Measurements from ENCODE around the gene SLC9A3. TPM values are rescaled to one million over a fixed set of nuclear protein-coding genes. Genes with fewer than 3 reads are reported as not detected.

Gene SLC9A3
- total RNA-seq, 1 experiment from 2014 or later: 0.85 TPM

DNA sequence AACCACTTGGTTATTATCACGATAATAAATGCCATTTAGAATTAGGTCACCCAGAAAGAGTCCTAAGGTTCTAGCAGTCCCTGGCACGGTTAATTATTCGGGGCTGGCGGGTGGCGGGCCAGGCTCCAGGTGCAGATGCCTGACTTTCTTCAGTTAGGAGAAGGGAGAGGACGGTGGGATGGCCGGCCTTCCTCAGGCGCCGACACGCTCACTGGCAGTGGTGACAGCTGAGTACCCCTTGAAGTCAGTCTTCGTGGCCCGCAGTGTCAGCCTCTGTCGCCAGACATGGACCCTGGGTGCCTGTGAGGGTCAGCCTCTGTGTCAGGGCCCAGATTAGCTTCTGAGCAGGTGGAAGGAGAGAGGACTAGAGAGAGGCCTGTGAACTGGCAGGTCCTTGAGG lies 102.3 kb downstream of the SLC9A3 start:
- H2AK5ac ChIP-seq (ENCODE audit: insufficient read length, low read length): no peak overlapping the region
- Mint-ChIP-seq H3K9me3 (peaks cover 3 to 8% of the 10 kb centered on the region in 2 experiments; a peak in 2 of 5 replicates), H3K4me3 (no peak overlapping the region; a peak in 1 of 5 replicates), H3K27me3 (ENCODE audit: low read depth) (peaks cover 5% of the 10 kb centered on the region), H3K4me1 (peaks cover 9% of the 10 kb centered on the region in 2 experiments), H3K36me3 (ENCODE audit: insufficient read depth in 1 of 3, low read depth in 3 of 3) (peaks cover 0 to 4% (median 0%) of the 10 kb centered on the region in 3 experiments; a peak in 1 of 7 replicates), H3K27ac (no peak overlapping the region)
- no CpG with 5 or more reads among the region's 13 CpGs for WGBS (ENCODE audit: extremely low coverage, insufficient read length, low lambda C conversion rate)
- no peaks in the 10 kb centered on the region for H3K23me2 ChIP-seq (ENCODE audit: insufficient read length, low read depth, low read length, poor library complexity, severe bottlenecking)
- no peak overlapping the region for H2AFZ ChIP-seq (ENCODE audit: low read length)
- no peak overlapping the region for H3K4ac ChIP-seq (ENCODE audit: low read depth, low read length)
- no peaks in the 10 kb centered on the region for H3K79me2 ChIP-seq (ENCODE audit: insufficient read depth, low read length)
- no peaks in the 10 kb centered on the region for H3K4me1 ChIP-seq (ENCODE audit: insufficient read depth, low read length)
- H4K20me1 ChIP-seq (ENCODE audit: control insufficient read depth, insufficient read depth, insufficient read length): no peaks in the 10 kb centered on the region
- H2BK15ac ChIP-seq (ENCODE audit: low read depth, low read length): no peak overlapping the region
- no peak overlapping the region for H2BK5ac ChIP-seq (ENCODE audit: insufficient read length, low read length)
- no peak overlapping the region for H2BK12ac ChIP-seq (ENCODE audit: insufficient read length, low read depth, low read length)
- no peak overlapping the region for H3K18ac ChIP-seq (ENCODE audit: insufficient read length, low read depth, low read length)
- TF ChIP-seq, protein P1, sequence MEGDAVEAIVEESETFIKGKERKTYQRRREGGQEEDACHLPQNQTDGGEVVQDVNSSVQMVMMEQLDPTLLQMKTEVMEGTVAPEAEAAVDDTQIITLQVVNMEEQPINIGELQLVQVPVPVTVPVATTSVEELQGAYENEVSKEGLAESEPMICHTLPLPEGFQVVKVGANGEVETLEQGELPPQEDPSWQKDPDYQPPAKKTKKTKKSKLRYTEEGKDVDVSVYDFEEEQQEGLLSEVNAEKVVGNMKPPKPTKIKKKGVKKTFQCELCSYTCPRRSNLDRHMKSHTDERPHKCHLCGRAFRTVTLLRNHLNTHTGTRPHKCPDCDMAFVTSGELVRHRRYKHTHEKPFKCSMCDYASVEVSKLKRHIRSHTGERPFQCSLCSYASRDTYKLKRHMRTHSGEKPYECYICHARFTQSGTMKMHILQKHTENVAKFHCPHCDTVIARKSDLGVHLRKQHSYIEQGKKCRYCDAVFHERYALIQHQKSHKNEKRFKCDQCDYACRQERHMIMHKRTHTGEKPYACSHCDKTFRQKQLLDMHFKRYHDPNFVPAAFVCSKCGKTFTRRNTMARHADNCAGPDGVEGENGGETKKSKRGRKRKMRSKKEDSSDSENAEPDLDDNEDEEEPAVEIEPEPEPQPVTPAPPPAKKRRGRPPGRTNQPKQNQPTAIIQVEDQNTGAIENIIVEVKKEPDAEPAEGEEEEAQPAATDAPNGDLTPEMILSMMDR (conservative IDR thresholded peaks at IDR 0.05): no peak
- H3K9ac ChIP-seq (ENCODE audit: extremely low read depth, insufficient read length, low read length): no peak overlapping the region
- H3T11ph ChIP-seq (ENCODE audit: low read length): no peak overlapping the region
- no peaks in the 10 kb centered on the region for H3K79me1 ChIP-seq (ENCODE audit: insufficient read depth, low read depth, low read length, poor library complexity, severe bottlenecking)
- H4K8ac ChIP-seq (replicated peaks; ENCODE audit: insufficient read length, low read depth, low read length): no peak overlapping the region
- no peak overlapping the region for H3K4me2 ChIP-seq (ENCODE audit: insufficient read depth, insufficient read length, low read length)
- H2BK120ac ChIP-seq (ENCODE audit: low read depth, low read length, poor library complexity, severe bottlenecking): no peak overlapping the region
- no peaks in the 10 kb centered on the region for H3K9me3 ChIP-seq (ENCODE audit: control insufficient read depth, low read depth, low read length)
- no peak overlapping the region for H3K27ac ChIP-seq (ENCODE audit: insufficient read length, low read depth, low read length)
- DNase-seq: no peak
- H3K27me3 ChIP-seq (ENCODE audit: insufficient read depth, low read length): no peaks in the 10 kb centered on the region
- H3K23ac ChIP-seq (ENCODE audit: insufficient read length, low read depth, low read length): no peak overlapping the region
- H4K5ac ChIP-seq (ENCODE audit: insufficient read length, low read depth, low read length): no peak overlapping the region
- no peak overlapping the region for H3K56ac ChIP-seq (ENCODE audit: insufficient read length, low read depth, low read length)
- no peak overlapping the region for H3K14ac ChIP-seq (ENCODE audit: insufficient read depth, low read length)
- H4K91ac ChIP-seq (ENCODE audit: insufficient read length, low read depth, low read length): no peak overlapping the region
- H2BK20ac ChIP-seq (ENCODE audit: low read depth, low read length, poor library complexity, severe bottlenecking): no peak overlapping the region

All from H9 (cell line).